Thoracic aorta (tissue), 2 donors: ENCODE measurements around the gene CD14. TPM values are rescaled to one million over a fixed set of nuclear protein-coding genes. Genes with fewer than 3 reads are reported as not detected.
"Not testable (repeated sequence)": the region's sequence is repeated elsewhere in the genome, so short reads cannot be mapped to it uniquely, and the experiment has no call there.

ENCODE experiments used
- ATAC-seq: fragments of 150-250 bp; one replicate; pipeline ENCODE4 v1.8.0; 2017; ENCODE audit warnings: low read depth; ENCODE audit not compliant: insufficient number of reproducible peaks, low FRiP score
- DNase-seq: peaks from one replicate; pipeline ENCODE4 v3.0.0-alpha.2; 2020; ENCODE audit warnings: low spot score
- H3K27ac ChIP-seq, 2 donors: fragments of 200-600 bp; sonication (generic); 1 replicate in 1 of 2; 2 replicates in 1 of 2; pipeline ENCODE4 v1.5.1; 2016; ENCODE audit warnings: mild to moderate bottlenecking in 2 of 2, moderate library complexity in 2 of 2
- H3K27me3 ChIP-seq: fragments of 200-600 bp; sonication (generic); replicated peaks from 2 replicates; pipeline ENCODE4 v1.6.0; 2016; ENCODE audit warnings: mild to moderate bottlenecking; ENCODE audit not compliant: insufficient read depth
- H3K36me3 ChIP-seq: fragments of 200-600 bp; sonication (generic); one replicate; pipeline ENCODE4 v1.5.1; 2016
- H3K4me1 ChIP-seq, 2 donors: fragments of 200-600 bp; sonication (generic); 1 replicate in 1 of 2; 2 replicates in 1 of 2; pipeline versions ENCODE4 v1.5.1 to v1.6.0; 2016; ENCODE audit warnings: low read depth in 2 of 2, mild to moderate bottlenecking in 1 of 2; ENCODE audit not compliant: control insufficient read depth in 1 of 2
- H3K4me3 ChIP-seq: fragments of 200-600 bp; sonication (generic); 2 replicates; pipeline ENCODE4 v1.5.1; 2016; ENCODE audit warnings: mild to moderate bottlenecking
- H3K9me3 ChIP-seq: fragments of 200-600 bp; sonication (generic); 2 replicates; pipeline ENCODE4 v1.5.1; 2016
- total RNA-seq, 2 donors: library from RNA; depleted of rRNA; stranded (reverse); fragments of >200 nt; gene quantifications; one replicate each; pipeline versions ENCODE4 v1.1.0 to v1.2.3, GENCODE V29; 2016
- TF ChIP-seq, protein P1 (sequence below): fragments of 200-600 bp; sonication (generic); IDR thresholded peaks from one replicate; pipeline ENCODE4 v1.5.1; 2019; ENCODE audit warnings: antibody characterized with exemption

The CD14 gene
- total RNA-seq, 2 donors from 2014 or later = 96.6 to 235 TPM

DNA sequence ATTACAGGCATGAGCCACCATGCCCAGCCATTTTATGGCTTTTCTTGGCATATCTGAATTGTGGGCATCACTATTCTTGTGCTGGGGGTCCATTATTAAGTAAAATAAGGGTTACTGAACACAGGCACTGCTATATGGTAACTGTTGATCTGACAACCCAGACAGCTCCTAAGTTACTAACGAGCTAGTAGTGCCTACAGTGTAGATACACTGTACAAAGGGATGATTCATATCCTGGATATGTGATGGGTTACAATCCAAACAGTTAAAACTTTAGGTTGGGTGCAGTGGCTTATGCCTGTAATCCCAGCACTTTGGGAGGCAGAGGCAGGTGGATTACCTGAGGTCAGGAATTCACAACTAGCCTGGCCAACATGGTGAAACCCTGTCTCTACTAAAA, 4.3 kb downstream of the CD14 start:
- DNase-seq (no peak), ATAC-seq (no peak)
- TF ChIP-seq, protein P1, sequence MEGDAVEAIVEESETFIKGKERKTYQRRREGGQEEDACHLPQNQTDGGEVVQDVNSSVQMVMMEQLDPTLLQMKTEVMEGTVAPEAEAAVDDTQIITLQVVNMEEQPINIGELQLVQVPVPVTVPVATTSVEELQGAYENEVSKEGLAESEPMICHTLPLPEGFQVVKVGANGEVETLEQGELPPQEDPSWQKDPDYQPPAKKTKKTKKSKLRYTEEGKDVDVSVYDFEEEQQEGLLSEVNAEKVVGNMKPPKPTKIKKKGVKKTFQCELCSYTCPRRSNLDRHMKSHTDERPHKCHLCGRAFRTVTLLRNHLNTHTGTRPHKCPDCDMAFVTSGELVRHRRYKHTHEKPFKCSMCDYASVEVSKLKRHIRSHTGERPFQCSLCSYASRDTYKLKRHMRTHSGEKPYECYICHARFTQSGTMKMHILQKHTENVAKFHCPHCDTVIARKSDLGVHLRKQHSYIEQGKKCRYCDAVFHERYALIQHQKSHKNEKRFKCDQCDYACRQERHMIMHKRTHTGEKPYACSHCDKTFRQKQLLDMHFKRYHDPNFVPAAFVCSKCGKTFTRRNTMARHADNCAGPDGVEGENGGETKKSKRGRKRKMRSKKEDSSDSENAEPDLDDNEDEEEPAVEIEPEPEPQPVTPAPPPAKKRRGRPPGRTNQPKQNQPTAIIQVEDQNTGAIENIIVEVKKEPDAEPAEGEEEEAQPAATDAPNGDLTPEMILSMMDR = no peak
- Histone ChIP-seq H3K27me3 (no peaks in the 10 kb centered on the region), H3K9me3 (no peaks in the 10 kb centered on the region), H3K36me3 (no peaks in the 10 kb centered on the region), H3K4me3 (no peak overlapping the region), H3K27ac (no peak overlapping the region), H3K4me1 (peaks cover 4 to 12% of the 10 kb centered on the region in 2 donors)

DNA sequence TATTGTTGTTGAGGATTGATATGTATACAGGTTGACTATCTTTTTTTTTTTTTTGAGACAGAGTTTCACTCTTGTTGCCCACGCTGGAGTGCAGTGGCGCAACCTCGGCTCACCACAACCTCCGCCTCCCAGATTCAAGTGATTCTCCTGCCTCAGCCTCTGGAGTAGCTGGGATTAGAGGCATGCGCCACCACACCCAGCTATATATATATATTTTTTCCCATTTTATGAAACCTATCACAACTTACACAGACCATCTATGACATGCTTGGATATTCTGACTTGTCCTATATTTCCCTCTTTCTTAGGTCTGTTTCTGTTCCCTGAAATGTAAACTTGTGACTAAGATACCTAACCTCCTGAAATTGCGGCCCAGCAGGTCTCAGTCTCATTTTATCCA, 5.0 kb downstream of the CD14 start:
- TF ChIP-seq, protein P1 = no peak
- Histone ChIP-seq H3K4me3 (no peak overlapping the region), H3K36me3 (no peaks in the 10 kb centered on the region), H3K9me3 (no peaks in the 10 kb centered on the region), H3K27me3 (no peaks in the 10 kb centered on the region), H3K4me1 (peaks cover 0 to 7% of the 10 kb centered on the region in 2 donors), H3K27ac (no peak overlapping the region)
- DNase-seq (no peak), ATAC-seq (no peak)

DNA sequence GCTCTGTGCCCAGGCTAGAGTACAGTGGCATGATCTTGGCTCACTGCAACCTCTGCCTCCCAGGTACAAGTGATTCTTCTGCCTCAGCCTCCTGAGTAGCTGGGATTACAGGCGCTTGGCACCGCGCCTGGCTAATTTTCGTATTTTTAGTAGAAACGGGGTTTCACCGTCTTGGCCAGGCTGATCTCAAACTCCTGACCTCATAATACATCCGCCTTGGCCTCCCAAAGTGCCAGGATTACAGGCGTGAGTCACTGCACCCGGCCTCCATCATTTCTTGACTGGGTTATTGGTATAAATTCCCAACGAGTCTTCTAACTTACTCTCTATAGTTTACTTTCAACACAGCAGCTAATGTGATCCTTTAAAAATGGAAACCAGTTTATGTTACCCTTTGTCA, 8.1 kb downstream of the CD14 start:
- H3K36me3 ChIP-seq, H3K9me3 ChIP-seq, H3K4me1 ChIP-seq, H3K27me3 ChIP-seq, ATAC-seq, H3K4me3 ChIP-seq, DNase-seq, H3K27ac ChIP-seq: not testable (repeated sequence)

DNA sequence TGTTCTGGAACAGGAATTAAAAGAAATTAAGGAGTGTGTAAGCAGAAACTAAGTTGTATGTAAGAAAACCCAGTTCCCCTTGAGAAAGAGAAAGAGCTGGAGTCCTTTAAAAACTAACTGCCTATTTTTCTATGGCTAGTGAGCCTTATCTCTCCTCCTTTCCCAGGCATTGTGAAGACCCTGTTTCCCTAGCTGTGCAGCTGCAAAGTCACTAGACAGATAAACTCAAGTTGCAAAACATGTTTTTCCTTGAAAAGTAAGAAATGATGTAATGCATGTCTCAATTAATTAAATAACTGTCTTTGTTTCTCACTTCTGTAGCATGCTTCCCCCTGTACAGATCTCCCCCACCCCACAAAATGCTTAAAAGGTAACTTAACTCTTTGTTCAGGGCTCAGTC, 9.9 kb downstream of the CD14 start:
- not testable (repeated sequence) for H3K9me3 ChIP-seq, H3K27ac ChIP-seq, H3K4me1 ChIP-seq, H3K27me3 ChIP-seq, H3K4me3 ChIP-seq, ATAC-seq, DNase-seq, H3K36me3 ChIP-seq

DNA sequence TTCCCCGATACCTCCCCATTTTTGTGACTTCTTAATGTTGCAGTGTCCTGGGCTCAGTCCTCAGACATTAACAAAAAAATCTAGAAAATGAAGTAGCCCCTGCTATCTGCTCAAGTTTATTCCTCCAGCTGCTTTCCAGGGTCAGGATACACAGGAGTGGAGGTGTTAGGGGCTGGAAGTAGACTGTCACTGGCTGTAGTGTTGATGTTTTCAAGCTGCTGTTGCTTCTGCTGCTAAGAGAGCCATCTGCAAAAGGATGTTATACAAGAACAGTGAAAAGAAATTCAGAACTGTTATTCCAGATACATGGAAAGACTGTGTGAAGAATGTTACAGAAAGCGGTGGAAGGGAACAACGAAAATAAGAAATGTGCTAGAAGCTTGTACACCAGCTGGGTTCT, 10.7 kb downstream of the CD14 start:
- no peak for ATAC-seq
- no peak overlapping the region for H3K4me3 ChIP-seq
- TF ChIP-seq, protein P1 = no peak
- no peak for DNase-seq
- no peaks in the 10 kb centered on the region for H3K36me3 ChIP-seq
- H3K9me3 ChIP-seq = no peaks in the 10 kb centered on the region
- H3K4me1 ChIP-seq = no peaks in the 10 kb centered on the region
- no peak overlapping the region for H3K27ac ChIP-seq
- H3K27me3 ChIP-seq = no peaks in the 10 kb centered on the region

DNA sequence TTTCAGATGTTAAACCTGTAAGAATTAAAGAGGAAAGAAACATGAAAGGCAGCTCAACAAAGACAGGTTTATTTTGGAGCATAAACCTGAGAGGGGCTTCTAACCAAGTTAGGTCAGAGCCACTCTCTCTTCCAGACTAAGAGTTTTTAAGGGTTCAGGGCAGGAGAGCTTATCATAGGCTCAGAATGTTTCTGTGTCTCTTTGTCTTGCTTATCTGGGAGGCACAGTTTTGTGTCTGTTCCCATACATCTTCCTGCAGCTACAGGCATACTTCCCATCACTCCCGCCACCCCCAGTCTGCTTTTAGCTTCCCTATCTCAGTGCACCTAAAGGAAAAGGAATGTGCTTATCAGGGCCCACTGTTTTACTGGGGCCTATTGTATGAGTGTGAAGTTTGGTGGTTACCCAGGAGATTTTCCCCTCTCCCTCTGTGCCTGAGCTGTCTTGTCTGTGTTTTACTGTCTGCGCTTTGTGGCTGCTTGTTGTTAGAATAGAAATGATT, 21.9 kb downstream of the CD14 start:
- TF ChIP-seq, protein P1 = no peak
- peak overlapping the region in 1 of 2 donors; percentile 34 for H3K27ac ChIP-seq
- H3K4me3 ChIP-seq = no peak overlapping the region
- H3K27me3 ChIP-seq = no peaks in the 10 kb centered on the region
- no peak for DNase-seq
- no peak for ATAC-seq
- H3K36me3 ChIP-seq = no peaks in the 10 kb centered on the region
- H3K9me3 ChIP-seq = no peaks in the 10 kb centered on the region
- H3K4me1 ChIP-seq = no peaks in the 10 kb centered on the region
